ENCODE data around the gene SFTPB. TPM values are rescaled to one million over a fixed set of nuclear protein-coding genes. Genes with fewer than 3 reads are reported as not detected.

SFTPB gene
- total RNA-seq, 2 donors from 2014 or later, result 0.59 TPM; not detected in 1

GRCh38 chr2:85692039-85692645 lies 24.1 kb upstream of the SFTPB start:
- intact Hi-C loops (cut with DNase I), result no loop called here
- Histone ChIP-seq H3K27me3 (replicated peaks; ENCODE audit: insufficient read depth) (no peaks in the 10 kb centered on the region), H3K4me3 (no peak overlapping the region), H3K9me3 (no peaks in the 10 kb centered on the region), H3K4me1 (replicated peaks) (no peaks in the 10 kb centered on the region), H3K36me3 (no peaks in the 10 kb centered on the region), H3K27ac (no peak overlapping the region)
- DNase-seq (ENCODE audit: low spot score), result no peak
- TF ChIP-seq POLR2A (IDR thresholded peaks at IDR 0.05) (no peak), CTCF (IDR thresholded peaks at IDR 0.05) (no peak), POLR2AphosphoS5 (IDR thresholded peaks at IDR 0.05) (no peak)
- WGBS, result 89% methylated on average over 5 of the region's 5 CpGs

GRCh38 chr2:85690932-85691331 lies 22.9 kb upstream of the SFTPB start:
- DNase-seq (ENCODE audit: low spot score), result no peak

GRCh38 chr2:85684806-85685205 lies 16.8 kb upstream of the SFTPB start:
- no peak for DNase-seq (ENCODE audit: low spot score)
- intact Hi-C loops (cut with DNase I), result no loop called here
- H3K36me3 ChIP-seq, result no peaks in the 10 kb centered on the region
- H3K27ac ChIP-seq, result no peak overlapping the region
- no peaks in the 10 kb centered on the region for H3K4me1 ChIP-seq (replicated peaks)
- no peaks in the 10 kb centered on the region for H3K27me3 ChIP-seq (replicated peaks; ENCODE audit: insufficient read depth)
- 83% methylated on average over 4 of the region's 4 CpGs for WGBS
- no peak overlapping the region for H3K4me3 ChIP-seq
- no peak for TF ChIP-seq POLR2A (IDR thresholded peaks at IDR 0.05)
- H3K9me3 ChIP-seq, result no peaks in the 10 kb centered on the region

More at GRCh38 chr2:85690932-85691331, 22.9 kb upstream of the SFTPB start:
- no peak for TF ChIP-seq CTCF (IDR thresholded peaks at IDR 0.05)
- no peaks in the 10 kb centered on the region for H3K4me1 ChIP-seq (replicated peaks)
- H3K9me3 ChIP-seq, result no peaks in the 10 kb centered on the region
- WGBS, result 91% methylated on average over 4 of the region's 4 CpGs
- H3K27ac ChIP-seq, result no peak overlapping the region
- H3K4me3 ChIP-seq, result no peak overlapping the region
- no peaks in the 10 kb centered on the region for H3K27me3 ChIP-seq (replicated peaks; ENCODE audit: insufficient read depth)
- intact Hi-C loops (cut with DNase I), result no loop called here
- H3K36me3 ChIP-seq, result no peaks in the 10 kb centered on the region

GRCh38 chr2:85684380-85684779 lies 16.4 kb upstream of the SFTPB start:
- Histone ChIP-seq H3K4me1 (replicated peaks) (no peaks in the 10 kb centered on the region), H3K36me3 (no peaks in the 10 kb centered on the region), H3K27me3 (replicated peaks; ENCODE audit: insufficient read depth) (no peaks in the 10 kb centered on the region), H3K4me3 (no peak overlapping the region), H3K9me3 (no peaks in the 10 kb centered on the region), H3K27ac (no peak overlapping the region)
- no peak for DNase-seq (ENCODE audit: low spot score)
- TF ChIP-seq CTCF (IDR thresholded peaks at IDR 0.05), result no peak
- TF ChIP-seq POLR2A (IDR thresholded peaks at IDR 0.05), result no peak
- TF ChIP-seq POLR2AphosphoS5 (IDR thresholded peaks at IDR 0.05), result no peak
- WGBS, result 97% methylated on average over 4 of the region's 4 CpGs
- intact Hi-C loops (cut with DNase I), result no loop called here

- Histone ChIP-seq H3K4me1 (replicated peaks) (no peaks in the 10 kb centered on the region), H3K4me3 (no peak overlapping the region), H3K27ac (no peak overlapping the region), H3K36me3 (no peaks in the 10 kb centered on the region), H3K27me3 (replicated peaks; ENCODE audit: insufficient read depth) (no peaks in the 10 kb centered on the region), H3K9me3 (no peaks in the 10 kb centered on the region)
- TF ChIP-seq CTCF (IDR thresholded peaks at IDR 0.05) (no peak), POLR2A (IDR thresholded peaks at IDR 0.05) (no peak), POLR2AphosphoS5 (IDR thresholded peaks at IDR 0.05) (no peak)
- DNase-seq (ENCODE audit: low spot score), result no peak
- WGBS, result 96% methylated on average over 5 of the region's 5 CpGs
- intact Hi-C loops (cut with DNase I), result no loop called here
These were observed 14.4 kb upstream of the SFTPB start for GRCh38 chr2:85682378-85682777.
